Measurements from ENCODE around the gene COX5B.

Gene COX5B

GRCh38 chr2:97697252-97698235 lies 51.7 kb downstream of the COX5B start:
- H3K9me3 ChIP-seq (ENCODE audit: low read depth, low read length), result no peaks in the 10 kb centered on the region
- H3K9ac ChIP-seq (ENCODE audit: insufficient read length), result no peak overlapping the region
- TF ChIP-seq EZH2 (IDR thresholded peaks at IDR 0.05), result no peak
- no peak for TF ChIP-seq FOXP2 (optimal IDR thresholded peaks at IDR 0.05; ENCODE audit: control extremely low read depth, extremely low read length, insufficient read depth)
- no peak for TF ChIP-seq POLR2AphosphoS5 (IDR thresholded peaks at IDR 0.05; ENCODE audit: borderline replicate concordance, low read depth, low read length)
- no peaks in the 10 kb centered on the region for H3K36me3 ChIP-seq (ENCODE audit: insufficient read depth, low read length)
- no peak overlapping the region for H3K27ac ChIP-seq
- peak; percentile 52 for DNase-seq (ENCODE audit: low read depth, low spot score)
- peak overlapping the region; percentile 51 for H3K4me3 ChIP-seq
